Right ventricle myocardium superior (tissue), 1 donor: Measurements from ENCODE around the gene NELFB. TPM values are rescaled to one million over a fixed set of nuclear protein-coding genes. Genes with fewer than 3 reads are reported as not detected.

ENCODE experiments used
- ATAC-seq: fragments of 200-7000 bp; cut with Tn5 transposase; one replicate; pipeline ENCODE4 v1.9.1; 2020; ENCODE audit warnings: mild to moderate bottlenecking; ENCODE audit not compliant: poor library complexity
- DNase-seq: peaks from one replicate; pipeline ENCODE4 v3.0.0-alpha.2; 2020
- intact Hi-C: fragments of 100-400 bp; cut with DNase I; formaldehyde crosslinking; loops from one replicate; pipeline ENCODE4 v1.11.2; 2022
- total RNA-seq: library from RNA; stranded (reverse); fragmentation: NEBNext Ultra II Directional; extraction: Animal tissue kit (Norgen Biotek cat#: 25700); gene quantifications from one replicate; pipeline ENCODE4 v1.2.1, GENCODE V29; 2021
- donor health status: DM: no; HTN: yes; CAD: no; lungs with severe emphysema.

Gene NELFB
- total RNA-seq, 1 donor from 2014 or later: 39.9 TPM

DNA sequence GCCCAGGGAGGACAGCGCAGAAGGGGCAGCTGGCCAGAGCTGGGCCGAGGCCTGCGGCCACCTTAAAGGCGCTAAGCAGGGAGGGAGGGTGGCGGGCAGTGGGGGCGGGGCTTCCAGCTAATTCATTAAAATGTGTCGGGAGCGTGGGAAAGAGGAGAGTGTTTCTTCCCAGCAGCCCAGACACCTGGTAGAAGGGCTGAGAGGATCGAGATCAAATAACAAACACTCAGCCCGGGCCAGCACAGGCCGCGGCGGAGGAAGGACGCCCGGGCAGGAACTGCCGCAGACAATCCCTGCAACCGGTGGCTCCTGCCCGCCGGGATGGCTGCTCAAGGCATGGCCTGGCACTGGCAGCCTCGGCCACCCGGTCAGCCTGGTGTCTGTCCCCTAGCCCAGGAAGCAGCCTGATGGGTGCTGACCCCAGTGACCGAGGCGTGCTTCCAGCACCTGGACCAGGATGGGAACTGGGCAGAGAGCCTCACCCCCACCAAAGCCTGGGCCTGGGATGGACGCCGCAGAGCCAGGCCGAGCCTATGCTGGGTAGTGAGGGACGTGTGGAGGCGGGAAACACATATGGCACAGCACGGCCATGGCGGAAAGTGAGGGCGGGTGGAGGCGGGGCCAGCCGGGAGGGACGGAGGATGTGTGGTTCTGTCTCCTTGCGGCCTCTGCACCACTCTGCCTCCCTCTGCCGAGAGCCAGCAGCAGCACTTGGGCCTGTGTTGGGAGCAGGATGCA is 50.1 kb downstream of the NELFB start:
- ATAC-seq (peak; percentile 8), DNase-seq (peak; percentile 56)
- intact Hi-C loops: no loop called here

DNA sequence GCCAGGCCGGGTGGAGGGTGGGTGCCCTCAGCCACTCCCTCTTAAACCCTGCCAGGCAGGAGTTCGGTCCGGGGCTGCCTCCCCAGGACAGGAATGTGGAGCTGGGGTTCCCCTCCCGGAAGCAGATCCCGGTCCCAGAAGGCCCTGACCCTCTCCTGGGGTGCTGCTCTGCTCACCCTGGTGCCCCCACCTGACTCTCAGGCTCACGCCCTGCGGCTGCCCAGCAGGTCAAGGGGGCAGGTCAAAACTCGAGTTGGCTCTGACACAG is 50.6 kb downstream of the NELFB start:
- no peak for DNase-seq
- intact Hi-C loops: no loop called here

DNA sequence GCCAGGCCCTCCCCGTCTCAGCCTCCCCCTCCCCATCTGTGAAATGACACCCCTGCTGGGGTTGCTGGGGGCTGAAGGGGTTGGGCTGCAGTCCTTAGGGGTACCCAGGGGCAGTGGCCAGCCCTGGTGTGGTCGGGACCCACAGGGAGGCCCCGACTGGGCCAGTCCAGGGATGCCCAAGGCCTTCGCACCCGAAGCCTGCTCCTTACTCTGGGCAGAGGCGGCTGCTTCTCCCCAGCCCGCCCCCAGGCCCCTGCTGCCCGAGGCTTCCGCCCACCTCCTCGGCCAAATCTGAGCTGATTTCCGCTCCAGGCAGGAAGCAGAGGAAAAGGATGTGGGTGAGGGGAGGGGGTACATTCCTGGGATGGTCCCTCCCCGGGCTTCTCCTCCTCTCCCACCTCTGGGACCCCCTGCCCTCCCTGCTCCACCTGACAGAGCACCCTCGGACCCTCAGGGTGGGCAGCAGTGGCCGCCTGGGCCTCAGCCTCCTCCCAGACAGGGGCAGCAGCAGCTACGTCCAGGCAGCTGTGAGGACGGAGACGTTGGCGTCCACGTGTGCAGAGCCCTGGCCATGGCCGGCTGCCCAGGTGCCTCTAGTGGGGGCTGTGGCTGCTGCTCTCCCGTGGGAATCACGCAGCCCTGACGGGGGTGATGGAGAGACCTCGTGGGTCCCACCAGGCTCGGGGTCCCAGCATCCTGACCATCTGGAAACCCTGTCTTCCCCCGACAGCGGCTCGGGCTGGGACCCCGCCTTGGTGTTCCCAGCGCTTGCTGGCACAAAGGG is 51.1 kb downstream of the NELFB start:
- DNase-seq (no peak), ATAC-seq (no peak)
- intact Hi-C loops: no loop called here

More for the DNA sequence above, 50.6 kb downstream of the NELFB start:
- ATAC-seq: no peak

DNA sequence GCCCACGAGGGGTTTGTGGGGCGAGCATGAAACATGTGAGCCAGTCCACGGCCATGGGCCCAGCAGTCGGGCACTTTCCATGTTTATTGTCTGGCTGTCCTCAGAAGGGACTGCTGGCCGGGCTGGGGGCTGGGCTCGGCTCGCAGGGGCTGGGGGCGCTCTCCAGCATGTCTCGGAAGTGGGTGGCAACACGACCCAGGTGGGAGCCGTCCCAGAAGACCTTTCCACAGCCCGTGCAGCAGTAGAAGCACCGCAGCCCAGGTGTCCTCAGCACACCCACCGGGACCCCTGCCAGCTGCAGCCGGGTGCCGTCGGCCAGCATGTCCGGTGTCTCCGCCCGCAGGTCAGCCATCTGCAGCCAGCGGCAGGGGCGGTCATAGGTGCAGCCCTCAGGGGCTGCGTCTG is 51.7 kb downstream of the NELFB start:
- DNase-seq: no peak
- intact Hi-C loops: no loop called here
- ATAC-seq: no peak

DNA sequence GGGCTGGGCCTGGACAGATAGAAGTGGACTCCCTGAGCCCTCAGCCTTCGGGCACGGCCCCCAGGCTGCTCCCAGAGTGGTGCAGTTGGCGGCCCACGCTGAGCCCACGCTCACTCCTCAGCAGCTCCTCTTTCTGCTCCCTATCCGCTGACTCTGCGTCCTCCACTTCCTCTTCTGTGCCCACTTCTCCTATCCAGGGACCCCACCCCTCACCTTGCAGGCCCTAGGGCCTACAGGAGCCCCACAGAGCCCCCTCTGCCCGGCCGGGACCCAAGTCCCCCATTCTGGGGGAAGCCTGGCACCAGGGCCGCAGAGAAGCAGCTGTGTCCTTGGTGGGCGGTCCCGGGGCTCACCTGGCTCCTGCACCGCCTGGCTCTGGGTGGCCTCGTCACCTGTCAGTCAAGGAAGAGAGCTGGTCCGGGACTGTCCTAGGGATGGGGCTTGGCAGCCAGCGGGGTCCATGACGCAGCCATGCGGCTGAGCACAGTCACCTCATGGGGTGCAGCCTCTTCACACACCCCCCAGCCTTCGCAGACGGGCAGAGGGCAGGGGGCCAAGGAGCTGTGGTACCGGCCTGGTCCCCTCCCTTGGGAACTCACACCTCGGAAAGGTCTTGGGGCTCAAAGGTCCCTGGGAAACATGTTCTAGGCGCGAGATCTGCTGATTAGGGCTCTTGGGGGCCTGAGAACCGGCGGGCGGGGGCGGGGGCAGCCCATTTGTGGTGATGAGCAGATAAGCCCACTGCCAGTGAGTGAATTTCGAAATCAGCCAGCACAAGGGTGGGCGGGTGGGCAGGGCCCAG is 52.3 kb downstream of the NELFB start:
- no peak for DNase-seq
- intact Hi-C loops: no loop called here
- ATAC-seq: no peak

DNA sequence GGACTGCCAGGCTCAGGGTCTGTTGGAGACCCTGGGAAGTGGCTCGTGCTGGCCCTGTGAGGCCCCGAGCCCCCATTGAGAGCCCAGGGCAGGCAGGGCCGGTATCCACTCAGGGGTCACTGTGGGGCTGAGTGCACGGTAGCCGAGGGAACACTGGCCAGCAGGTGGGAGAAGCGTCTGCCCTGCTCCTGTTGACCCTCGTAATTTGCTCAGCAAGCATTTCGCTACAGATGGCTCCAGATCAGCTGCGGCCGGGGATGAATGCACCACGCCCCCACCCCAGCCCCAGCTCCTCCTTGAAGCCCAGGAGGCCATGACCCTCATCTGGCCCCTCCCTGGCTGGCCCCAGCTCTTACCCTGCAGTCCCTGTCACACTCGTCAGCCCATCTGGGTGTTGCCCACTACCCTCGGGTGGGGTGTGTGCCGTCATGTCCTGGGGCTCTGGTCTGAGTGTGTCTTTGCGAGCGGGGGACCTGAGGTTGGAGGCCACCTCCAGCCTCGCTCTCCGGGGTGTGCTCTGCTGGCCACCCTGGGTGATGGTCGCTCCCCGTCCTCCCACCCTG is 53.0 kb downstream of the NELFB start:
- ATAC-seq: no peak
- no peak for DNase-seq
- intact Hi-C loops: no loop called here

DNA sequence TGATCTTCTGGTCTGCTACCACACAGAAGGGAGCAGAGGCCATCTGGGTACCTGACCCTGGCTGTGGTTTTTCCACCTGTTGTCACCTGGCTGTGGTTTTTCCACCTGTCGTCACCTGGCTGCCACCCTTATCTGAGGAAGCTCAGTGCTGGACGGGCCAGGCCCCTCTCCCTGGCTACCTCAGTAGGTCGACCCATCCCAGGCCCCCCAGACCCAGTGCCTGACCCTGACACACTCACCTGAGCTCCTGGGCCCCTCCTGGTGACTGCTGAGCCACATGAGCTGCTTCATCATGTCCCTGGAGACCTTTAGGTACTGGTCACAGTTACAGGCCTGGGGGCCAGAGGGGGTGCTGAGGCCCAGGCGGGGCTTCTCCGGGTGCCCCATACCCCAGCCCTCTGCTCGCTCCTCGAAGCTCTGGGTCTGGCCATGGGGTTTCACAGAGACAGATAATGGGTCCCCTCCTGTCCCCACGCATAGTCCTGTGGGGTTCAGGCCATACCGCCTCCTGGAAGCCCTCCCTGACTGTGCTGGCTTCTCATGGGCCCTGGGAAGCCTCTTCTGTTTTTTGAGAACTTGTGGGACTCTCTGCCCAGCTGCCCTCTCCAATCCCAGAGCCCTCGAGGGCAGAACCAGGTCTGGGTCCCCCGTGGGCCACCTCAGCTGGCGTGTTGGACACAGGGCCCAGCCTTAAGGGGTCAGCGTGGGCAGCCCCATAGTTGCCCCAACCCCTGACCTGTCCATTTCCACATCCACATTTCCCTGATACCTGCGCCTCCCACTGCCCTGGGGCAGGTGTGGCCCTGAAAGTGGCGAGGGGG is 54.5 kb downstream of the NELFB start:
- intact Hi-C loops: no loop called here
- DNase-seq: no peak
- no peak for ATAC-seq

DNA sequence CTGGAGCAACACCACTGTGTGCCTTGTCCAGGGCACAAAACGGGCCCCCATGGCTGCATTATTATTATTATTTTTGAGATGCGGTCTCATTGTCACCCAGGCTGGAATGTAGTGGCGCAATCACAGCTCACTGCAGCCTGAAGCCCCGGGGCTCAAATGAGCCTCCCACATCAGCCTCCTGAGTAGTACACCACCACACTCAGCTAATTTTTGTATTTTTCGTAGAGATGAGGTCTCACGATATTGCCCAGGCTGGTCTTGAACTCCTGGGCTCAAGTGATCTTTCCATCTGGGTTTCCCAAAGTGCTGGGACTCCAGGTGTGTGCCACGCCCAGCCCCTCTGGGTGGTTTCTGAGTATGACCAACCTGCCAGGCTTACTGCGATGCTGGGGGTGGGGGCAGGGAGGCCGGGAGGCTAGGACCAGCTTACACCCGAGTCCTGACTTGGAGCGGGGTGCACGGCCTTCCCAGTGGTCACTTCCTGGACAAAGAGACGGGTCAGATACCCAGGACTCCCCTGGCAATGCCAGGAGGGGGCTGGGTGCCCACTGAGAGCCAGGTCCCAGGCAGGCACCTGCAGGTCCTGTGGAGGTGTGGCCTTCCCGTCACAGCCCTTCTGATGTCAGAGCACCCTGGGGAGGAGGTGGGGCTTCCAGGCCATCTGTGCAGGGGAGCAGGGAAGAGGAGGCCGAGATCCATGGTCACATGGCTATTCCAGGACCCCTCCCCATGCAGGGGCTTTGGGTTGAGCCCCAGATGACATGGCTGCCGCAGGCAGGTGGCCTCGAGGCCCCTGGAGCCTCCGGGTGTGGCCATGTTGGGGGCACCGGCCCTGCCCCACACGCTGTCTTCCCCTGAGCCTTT is 55.3 kb downstream of the NELFB start:
- intact Hi-C loops: no loop called here
- no peak for ATAC-seq
- DNase-seq: no peak

DNA sequence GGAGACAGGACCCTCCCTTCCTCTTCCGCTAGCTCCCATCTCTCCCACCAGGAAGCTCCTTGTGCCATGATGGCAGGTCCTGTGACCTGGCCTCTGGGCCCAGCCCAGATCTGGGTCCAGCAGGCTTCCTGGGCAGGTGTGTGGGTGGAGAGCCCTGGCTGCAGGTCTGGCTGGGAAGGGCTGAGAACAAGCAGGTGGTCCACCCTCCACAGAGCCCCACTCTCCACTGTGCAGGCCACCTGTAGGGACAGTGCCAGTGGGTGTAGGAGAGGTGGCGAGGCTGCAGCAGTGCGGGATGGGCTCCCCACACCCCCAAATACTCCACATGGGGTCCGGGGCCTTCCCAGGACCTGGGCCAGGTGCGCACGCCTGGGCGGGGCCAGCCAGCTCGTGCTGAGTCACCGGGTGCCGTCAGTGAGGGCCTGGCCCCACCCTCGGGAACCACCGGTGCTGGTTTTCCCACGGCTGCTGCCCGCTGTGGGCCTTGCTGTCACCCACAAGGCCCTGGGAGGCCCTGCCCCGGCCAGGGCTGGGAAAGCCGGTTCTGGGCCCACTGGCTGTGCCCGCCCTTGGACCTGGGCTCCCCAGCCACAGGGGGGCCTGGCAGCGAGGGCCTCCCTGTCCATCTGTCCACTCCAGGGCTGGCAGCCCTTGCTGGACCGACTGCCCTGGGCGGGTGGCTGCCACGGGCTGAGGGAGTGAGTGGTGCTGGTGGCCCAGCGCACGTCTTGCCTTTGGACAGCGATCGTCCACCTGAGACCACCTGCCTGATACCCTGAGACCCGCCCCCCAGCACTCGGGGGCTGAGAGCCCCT is 56.3 kb downstream of the NELFB start:
- no peak for ATAC-seq
- intact Hi-C loops: no loop called here
- peak; percentile 32 for DNase-seq

DNA sequence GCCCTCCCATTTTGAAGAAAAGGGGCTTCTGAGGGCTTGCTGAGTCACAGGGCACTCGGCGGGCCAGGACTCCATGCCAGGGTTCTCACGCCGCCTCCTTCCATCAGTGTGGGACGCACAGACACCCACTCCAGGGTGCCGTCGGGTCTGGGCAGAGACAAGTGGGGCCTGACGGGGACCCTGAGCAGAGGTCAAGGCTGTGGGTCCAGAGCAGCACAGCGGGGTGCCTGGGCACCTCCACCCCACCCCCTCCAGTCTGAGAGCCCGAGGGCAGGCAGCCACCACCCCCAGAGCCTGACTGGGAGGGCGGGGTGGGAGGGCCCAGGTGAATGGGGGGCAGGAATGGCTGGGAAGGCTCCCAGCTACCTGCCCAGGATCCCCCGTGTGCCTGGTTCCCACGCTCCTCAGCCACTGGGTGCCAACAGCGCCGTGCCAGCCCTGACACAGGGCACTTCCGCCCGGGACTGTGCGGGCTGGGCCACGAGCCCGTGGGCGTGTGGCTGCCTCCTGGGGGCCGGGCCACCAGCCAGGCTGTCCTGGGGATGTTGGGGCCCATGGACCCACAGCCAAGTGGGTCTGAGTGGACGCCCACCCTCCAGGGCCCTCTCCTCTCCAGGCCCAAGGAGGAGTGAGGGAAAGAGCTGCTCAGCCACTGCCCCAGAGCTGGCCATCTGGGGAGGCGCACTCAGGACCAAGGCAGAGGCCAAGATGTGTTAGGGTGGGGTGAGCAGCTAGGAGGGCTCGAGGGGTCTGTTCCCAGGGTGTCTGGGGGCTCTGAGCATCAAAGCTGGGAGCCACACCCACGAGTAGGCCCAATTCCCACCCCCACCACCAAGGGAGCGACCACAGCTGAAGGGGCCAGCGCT is 57.1 kb downstream of the NELFB start:
- no peak for ATAC-seq
- intact Hi-C loops: no loop called here
- peak; percentile 25 for DNase-seq

DNA sequence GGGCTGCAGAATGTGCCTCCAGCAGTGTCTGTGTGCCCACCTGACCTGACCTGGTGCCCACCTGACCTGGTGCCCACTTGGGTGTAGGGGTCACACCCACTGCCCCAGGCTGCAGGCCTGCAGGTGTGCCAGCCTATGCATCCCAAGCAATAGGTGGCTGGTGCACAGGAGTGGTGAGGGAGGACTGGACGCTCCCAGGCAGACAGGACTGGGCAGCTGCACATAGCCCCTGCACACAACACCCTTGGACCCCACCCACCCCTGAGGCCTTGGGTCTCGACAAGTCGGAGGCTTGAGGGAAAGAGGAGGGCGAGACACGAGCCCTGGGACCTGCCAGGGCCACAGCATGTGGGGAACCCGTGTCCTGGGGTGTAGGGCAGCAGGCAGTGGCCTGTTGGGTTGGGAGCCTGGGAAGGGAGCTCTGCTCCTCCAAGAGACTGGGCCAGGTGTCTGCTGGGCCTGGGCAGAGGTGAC is 57.8 kb downstream of the NELFB start:
- DNase-seq: peak; percentile 31
- intact Hi-C loops: no loop called here

DNA sequence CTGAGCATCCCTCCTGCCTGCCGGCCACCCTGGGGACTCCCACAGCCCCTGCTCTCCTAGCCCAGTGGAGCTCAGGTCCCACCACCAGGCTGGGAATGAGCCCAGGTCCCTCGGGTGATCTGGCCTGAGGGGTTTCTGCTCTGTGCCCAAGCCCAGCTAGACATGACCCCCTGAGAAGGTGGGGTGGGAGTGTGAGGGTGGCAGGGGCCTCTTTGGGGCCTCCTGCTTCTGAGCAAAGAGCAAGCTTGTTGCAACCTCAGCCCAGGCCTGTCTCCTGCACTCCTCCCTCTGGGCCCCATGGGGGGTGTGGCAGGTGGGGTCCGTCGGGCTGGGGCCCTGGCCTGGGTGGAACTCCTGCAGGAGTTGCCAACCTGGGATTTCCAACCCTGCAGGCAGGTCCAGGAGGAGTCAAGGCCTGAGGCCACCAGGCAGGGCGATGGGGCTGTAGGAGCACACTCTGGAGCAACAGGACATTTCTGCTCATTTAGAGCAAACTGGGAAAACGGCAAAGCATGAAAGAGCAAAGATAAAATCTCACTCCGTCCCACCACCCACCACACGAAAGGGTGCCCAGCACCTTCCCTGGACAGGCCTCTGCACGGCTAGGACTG is 58.3 kb downstream of the NELFB start:
- ATAC-seq: no peak
- DNase-seq: no peak
- intact Hi-C loops: no loop called here

More for the DNA sequence above, 57.8 kb downstream of the NELFB start:
- ATAC-seq: no peak

DNA sequence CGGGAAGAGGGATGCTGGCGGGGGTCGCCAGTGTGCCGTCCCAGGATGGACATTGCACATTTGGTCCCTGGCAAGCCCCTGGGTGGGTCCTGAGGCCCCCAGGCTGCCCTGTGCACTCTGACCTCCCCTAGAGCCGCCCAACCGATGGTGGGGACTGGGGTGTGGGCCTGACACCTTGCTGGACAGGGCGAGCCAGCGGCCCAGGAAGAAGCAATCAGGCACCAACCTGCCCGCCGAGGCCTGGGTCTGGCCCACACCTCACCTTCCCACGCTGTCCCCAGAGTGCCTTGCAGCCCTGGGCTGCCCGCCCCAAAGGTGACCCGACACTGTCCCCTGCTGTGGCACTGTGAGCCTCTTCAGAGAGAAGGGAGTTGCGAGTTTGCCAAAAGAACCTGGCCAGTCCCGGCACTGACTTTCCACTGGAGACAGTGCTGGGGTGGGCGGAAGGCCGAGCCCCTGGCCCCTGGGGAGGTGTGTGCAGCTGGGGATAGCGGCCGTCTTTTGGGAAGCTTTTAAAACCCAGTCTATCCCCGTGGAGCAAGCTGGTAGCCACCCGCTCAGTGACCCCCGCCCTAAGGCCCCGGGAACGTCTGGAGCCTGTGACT is 58.9 kb downstream of the NELFB start:
- DNase-seq (no peak), ATAC-seq (no peak)
- intact Hi-C loops: no loop called here

DNA sequence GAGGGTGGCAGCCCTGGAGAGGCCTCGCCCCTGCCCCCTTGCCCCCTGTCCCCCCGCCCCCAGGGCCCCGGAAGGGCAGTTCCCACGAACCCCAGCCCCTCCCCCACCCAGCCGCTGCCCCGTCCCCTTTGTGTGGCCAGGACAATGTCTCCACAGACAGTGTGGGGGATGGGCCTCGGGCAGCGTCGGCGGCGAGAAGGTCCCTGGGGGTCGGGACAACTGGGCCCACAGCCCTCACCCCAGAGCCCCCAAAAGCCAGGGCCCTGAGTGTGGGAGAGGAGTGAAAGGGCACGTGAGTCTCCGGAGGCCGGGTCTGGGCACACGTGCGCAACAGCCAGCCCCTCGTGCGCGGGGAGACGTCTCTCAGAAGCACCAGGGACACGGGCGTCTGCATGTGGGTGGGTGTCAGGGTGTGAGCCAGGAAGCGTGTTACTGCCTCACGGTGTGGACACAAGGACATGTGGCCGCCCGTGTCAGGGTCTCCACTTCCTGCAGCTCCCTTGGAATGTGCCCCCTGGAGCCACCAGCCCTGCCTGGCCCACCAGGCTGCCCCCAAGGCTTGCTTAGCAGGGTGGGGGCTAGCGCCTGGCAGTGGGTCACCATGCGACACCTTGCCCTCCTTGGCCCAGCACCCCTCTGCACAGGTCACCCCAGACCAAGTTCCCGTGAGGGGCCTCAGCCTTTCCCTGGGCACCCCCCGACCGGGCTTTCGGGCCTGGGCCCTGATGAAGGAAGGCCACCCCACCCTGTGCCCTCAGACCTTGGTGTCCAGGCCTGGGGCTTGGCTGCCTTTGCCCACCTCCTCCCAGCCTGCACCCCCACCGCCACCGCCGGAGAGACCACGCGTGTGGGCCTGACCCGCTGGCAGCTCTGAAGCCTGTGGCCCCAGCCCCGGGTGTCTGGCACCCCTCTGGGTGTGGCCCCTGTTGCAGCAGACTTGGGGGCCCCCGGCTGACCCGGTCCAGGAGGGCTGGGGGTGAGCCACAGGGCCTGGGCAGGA is 59.7 kb downstream of the NELFB start:
- intact Hi-C loops: no loop called here
- ATAC-seq (no peak), DNase-seq (peak; percentile 40)
